ENCODE data around the gene CDK3.

Gene CDK3

DNA sequence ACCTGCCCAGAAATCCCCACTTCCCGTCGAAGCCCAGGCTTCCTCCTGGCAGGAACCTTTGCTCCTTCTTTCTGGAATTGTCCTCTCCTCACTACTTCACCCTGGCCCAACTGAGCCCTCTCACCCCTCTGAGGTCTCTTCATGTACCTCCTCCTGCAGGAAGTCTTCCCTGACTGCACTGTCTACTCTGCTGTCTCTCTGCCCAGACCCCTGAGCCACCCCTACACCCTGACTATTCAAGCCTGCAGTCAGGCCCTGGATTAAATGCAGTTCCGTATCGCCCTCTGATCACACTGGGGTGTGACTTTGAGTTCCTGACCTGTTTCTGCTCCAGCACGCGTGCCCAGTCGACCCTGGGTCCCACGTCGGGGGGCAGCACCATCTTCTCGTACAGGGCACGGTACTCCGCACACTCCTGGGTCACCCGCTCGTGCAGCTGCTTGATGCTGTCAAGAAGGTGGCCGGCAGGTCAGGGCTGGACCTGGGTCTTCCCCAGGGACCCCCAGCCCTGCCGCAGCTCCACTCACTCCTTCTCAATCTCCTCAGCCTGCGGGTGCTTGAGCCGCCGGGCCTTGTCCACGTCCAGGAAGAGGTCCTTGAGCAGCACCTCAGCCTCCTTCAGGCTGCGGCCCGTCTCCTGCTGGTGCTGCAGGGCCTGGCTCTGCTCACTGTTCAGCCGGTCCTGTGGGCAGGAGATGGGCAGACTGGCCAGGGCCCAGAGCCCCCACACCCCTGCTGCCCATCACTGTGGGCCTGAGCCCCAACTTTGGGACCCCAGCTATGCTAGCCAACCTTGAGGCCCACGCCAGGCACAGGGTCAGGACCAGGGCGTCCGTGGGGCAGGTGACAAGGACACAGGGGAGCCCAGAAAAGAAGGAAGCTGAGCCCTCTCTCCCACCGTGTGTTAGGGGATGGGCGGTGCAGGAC lies 22.6 kb downstream of the CDK3 start:
- TF ChIP-seq CTCF (IDR thresholded peaks at IDR 0.05; ENCODE audit: low read length, missing control alignments), result no peak
- no peak for DNase-seq (ENCODE audit: low read depth)
- H3K4me3 ChIP-seq (replicated peaks; ENCODE audit: low read depth, low read length), result no peak overlapping the region

GRCh38 chr17:76023900-76024237 lies 23.2 kb downstream of the CDK3 start:
- H3K4me3 ChIP-seq (replicated peaks; ENCODE audit: low read depth, low read length), result no peak overlapping the region
- no peak for TF ChIP-seq CTCF (IDR thresholded peaks at IDR 0.05; ENCODE audit: low read length, missing control alignments)
- DNase-seq (ENCODE audit: low read depth), result no peak

DNA sequence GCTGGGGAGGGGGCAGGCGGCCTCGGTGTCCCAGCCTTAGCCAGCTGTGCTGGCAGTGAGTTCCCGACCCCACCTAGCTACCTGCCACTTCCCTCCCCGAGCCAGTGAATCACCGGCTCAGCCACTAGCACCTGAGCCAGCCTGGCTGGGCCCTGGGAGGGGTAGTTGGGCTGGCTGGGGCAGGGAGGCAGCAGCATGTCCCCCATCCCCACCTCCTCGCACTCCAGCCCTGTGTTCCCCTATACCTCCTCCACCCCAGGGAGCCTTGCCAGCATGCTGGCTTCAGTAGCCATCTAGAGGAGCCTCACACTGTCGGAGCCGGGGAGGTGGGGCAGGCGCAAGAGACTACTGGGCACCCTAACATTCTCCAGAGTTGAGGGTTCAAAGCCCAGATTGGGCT lies 23.7 kb downstream of the CDK3 start:
- no peak for TF ChIP-seq CTCF (IDR thresholded peaks at IDR 0.05; ENCODE audit: low read length, missing control alignments)
- H3K4me3 ChIP-seq (replicated peaks; ENCODE audit: low read depth, low read length), result no peak overlapping the region
- DNase-seq (ENCODE audit: low read depth), result no peak

GRCh38 chr17:76025294-76025693 lies 24.6 kb downstream of the CDK3 start:
- no peak overlapping the region for H3K4me3 ChIP-seq (replicated peaks; ENCODE audit: low read depth, low read length)
- no peak for TF ChIP-seq CTCF (IDR thresholded peaks at IDR 0.05; ENCODE audit: low read length, missing control alignments)
- DNase-seq (ENCODE audit: low read depth), result no peak

DNA sequence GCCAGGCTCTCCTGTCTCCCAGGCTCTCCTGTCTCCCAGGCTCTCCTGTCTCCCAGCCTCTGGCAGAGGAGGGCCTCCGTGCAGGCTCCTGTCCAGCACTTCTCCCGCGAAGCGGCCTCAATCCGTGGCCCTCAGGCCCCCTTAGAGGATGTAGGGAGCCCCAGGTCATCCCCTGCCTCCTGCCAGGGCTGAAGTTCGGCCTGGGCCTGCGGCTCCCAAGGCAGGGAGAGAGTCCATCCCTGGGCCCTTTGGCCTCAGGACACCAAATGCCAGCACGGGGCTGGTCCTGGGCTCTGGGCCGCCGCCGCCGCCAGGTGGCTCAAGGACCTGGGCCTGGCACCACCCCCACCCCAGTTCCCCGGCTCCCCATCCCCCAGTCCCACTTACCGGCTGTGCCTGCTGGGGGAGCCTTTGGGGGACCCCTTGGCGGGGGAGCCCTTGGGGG lies 26.1 kb downstream of the CDK3 start:
- no peak for TF ChIP-seq CTCF (IDR thresholded peaks at IDR 0.05; ENCODE audit: low read length, missing control alignments)

DNA sequence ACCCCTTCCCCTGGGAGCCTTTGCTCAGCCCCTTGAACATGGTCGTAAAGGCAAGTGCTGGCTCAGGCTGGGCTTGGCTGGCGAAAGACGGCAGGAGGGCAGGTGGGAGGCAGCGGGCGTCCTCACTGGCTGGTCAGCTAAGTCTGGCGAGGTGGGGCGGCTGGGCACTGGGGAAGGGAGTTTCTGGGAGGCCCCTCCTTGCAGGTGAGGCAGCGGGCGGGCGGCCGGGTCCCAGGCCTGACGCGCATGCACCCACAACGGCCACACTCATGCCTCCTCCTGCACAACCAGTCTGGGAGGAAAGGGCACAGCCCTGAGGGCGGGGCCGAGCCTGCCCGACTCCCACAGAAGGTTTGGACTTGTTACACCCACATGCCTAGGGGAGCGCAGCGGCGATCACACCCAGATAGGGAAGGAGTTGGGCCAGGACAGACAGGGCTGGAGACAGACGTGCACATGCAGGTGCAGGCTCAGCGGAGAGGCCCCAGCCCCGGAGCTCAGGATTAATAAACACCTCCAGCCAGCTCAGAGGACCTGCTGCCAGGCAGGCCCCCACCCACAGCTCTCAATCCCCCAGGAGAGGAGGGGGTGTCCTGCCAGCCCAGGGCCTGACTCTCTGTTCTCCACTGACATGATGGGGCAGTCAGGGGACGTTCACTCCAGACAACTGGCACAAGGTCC lies 26.6 kb downstream of the CDK3 start, which contains the start of gene EVPL:
EVPL (minus strand) TSS at position 148 of the 681 bp plus-strand sequence; CDS start at position 40, 108 bp downstream.
- H3K4me3 ChIP-seq (replicated peaks; ENCODE audit: low read depth, low read length), result no peak within 1 kb of the TSS
- no peak for DNase-seq (ENCODE audit: low read depth)
- TF ChIP-seq CTCF (IDR thresholded peaks at IDR 0.05; ENCODE audit: low read length, missing control alignments), result no peak

More for the DNA sequence above, 26.1 kb downstream of the CDK3 start:
- H3K4me3 ChIP-seq (replicated peaks; ENCODE audit: low read depth, low read length), result no peak overlapping the region
- DNase-seq (ENCODE audit: low read depth), result no peak
